Measurements from ENCODE around the gene KLHDC8B. TPM values are rescaled to one million over a fixed set of nuclear protein-coding genes. Genes with fewer than 3 reads are reported as not detected.

Gene KLHDC8B
- total RNA-seq, 1 donor from 2014 or later, result 43.7 TPM

DNA sequence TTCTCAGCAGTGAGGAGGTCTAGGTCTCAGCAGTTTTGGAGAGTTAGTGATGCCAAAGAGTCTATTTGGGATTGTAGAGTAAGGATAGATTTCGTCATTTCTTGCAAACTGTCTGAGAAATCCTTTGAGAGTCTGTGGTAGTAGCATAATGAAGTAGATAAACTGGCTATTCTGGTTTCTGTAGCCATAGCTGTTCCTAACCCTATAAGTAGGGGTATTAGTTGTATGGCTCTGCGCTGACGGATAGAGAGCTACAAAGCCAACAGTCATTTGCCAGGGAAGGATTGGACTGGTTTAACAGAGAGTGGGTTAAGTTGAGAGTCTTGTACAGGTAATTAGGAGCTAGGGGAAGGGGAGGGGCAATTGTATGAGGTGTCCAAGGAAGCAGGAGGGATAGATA is 50.6 kb downstream of the KLHDC8B start:
- peak in 1 of 2 donors; percentile 83 for TF ChIP-seq POLR2AphosphoS5 (IDR thresholded peaks at IDR 0.05; ENCODE audit: insufficient read depth in 1 of 2, low read depth in 1 of 2)
- TF ChIP-seq, protein P1, sequence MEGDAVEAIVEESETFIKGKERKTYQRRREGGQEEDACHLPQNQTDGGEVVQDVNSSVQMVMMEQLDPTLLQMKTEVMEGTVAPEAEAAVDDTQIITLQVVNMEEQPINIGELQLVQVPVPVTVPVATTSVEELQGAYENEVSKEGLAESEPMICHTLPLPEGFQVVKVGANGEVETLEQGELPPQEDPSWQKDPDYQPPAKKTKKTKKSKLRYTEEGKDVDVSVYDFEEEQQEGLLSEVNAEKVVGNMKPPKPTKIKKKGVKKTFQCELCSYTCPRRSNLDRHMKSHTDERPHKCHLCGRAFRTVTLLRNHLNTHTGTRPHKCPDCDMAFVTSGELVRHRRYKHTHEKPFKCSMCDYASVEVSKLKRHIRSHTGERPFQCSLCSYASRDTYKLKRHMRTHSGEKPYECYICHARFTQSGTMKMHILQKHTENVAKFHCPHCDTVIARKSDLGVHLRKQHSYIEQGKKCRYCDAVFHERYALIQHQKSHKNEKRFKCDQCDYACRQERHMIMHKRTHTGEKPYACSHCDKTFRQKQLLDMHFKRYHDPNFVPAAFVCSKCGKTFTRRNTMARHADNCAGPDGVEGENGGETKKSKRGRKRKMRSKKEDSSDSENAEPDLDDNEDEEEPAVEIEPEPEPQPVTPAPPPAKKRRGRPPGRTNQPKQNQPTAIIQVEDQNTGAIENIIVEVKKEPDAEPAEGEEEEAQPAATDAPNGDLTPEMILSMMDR (IDR thresholded peaks at IDR 0.05), result no peak
- Histone ChIP-seq H3K27ac (peak overlapping the region; percentile 45), H3K9me3 (no peaks in the 10 kb centered on the region), H3K36me3 (no peaks in the 10 kb centered on the region), H3K4me3 (no peak overlapping the region), H3K4me1 (peaks cover 14% of the 10 kb centered on the region), H3K27me3 (no peaks in the 10 kb centered on the region)
- DNase-seq (ENCODE audit: extremely low spot score in 2 of 2), result no peak
- intact Hi-C loops (cut with DNase I), result no loop called here

Other genes with a start within 250 kb of the KLHDC8B start
- 43.5 TPM for gene P4HTM, start 181.4 kb upstream of the KLHDC8B start, total RNA-seq
- 109 TPM for gene WDR6, start 164.2 kb upstream of the KLHDC8B start, total RNA-seq
- 35.4 TPM for gene DALRD3, start 153.0 kb upstream of the KLHDC8B start, total RNA-seq
- gene NDUFAF3, start 149.5 kb upstream of the KLHDC8B start, total RNA-seq, result 91.3 TPM
- gene IMPDH2, start 142.2 kb upstream of the KLHDC8B start, total RNA-seq, result 185 TPM
- gene QRICH1, start 77.5 kb upstream of the KLHDC8B start, total RNA-seq, result 124 TPM
- 223 TPM for gene QARS1, start 66.8 kb upstream of the KLHDC8B start, total RNA-seq
- gene USP19, start 50.8 kb upstream of the KLHDC8B start, total RNA-seq, result 59.9 TPM
- 526 TPM for gene LAMB2, start 38.5 kb upstream of the KLHDC8B start, total RNA-seq
- gene CCDC71, start 5.3 kb upstream of the KLHDC8B start, total RNA-seq, result 30.4 TPM
- gene C3orf62, start 105.6 kb downstream of the KLHDC8B start, total RNA-seq, result 17.9 TPM
- 45.2 TPM for gene USP4, start 168.5 kb downstream of the KLHDC8B start, total RNA-seq
- 326 TPM for gene GPX1, start 186.8 kb downstream of the KLHDC8B start, total RNA-seq
- 377 TPM for gene RHOA, start 240.4 kb downstream of the KLHDC8B start, total RNA-seq
- 16.7 TPM for gene TCTA, start 240.8 kb downstream of the KLHDC8B start, total RNA-seq

Data from vagina (tissue), 2 donors.